NCI-H82 treated with DMSO at 0.1 percent for 48 hours (cell line): ENCODE data around the gene CENATAC.
"Not testable (repeated sequence)": the region's sequence is repeated elsewhere in the genome, so short reads cannot be mapped to it uniquely, and the experiment has no call there.

Experiments used
- DNase-seq: peaks from one replicate; lab custom pipeline; 2025; ENCODE audit not compliant: unreplicated experiment; lab: John Stamatoyannopoulos, UW

CENATAC gene

GRCh38 chr11:119051440-119052162 is 53.7 kb downstream of the CENATAC start:
- no peak for DNase-seq

- no peak for DNase-seq
Measured at GRCh38 chr11:119052163-119052814, 54.4 kb downstream of the CENATAC start.

- DNase-seq: no peak
Measured at GRCh38 chr11:119054418-119054817, 56.5 kb downstream of the CENATAC start.

GRCh38 chr11:119055901-119056300 is 58.0 kb downstream of the CENATAC start:
- no peak for DNase-seq

GRCh38 chr11:119056421-119056999 is 58.6 kb downstream of the CENATAC start:
- no peak for DNase-seq

- peak; percentile 77 for DNase-seq
Measured at GRCh38 chr11:119057000-119057769, 59.2 kb downstream of the CENATAC start, which contains the start of gene HYOU1. Gene HYOU1, minus strand, starts transcription at chr11:119057205. Its CDS starts 1,045 bp downstream, at chr11:119056160.

GRCh38 chr11:119059128-119059527 is 61.2 kb downstream of the CENATAC start:
- DNase-seq: not testable (repeated sequence)

GRCh38 chr11:119061256-119061655 is 63.3 kb downstream of the CENATAC start:
- no peak for DNase-seq

GRCh38 chr11:119062779-119063178 is 64.8 kb downstream of the CENATAC start:
- DNase-seq: no peak

- no peak for DNase-seq
Measured at GRCh38 chr11:119065369-119065768, 67.4 kb downstream of the CENATAC start.
